GM12865 (cell line): ENCODE data around the gene KANSL1.

Experiments used
- DNase-seq: peaks from one replicate; pipeline ENCODE4 v3.0.0; 2010; ENCODE audit warnings: low read depth
- H3K4me3 ChIP-seq: 2 replicates; pipeline ENCODE4 v1.5.1; 2011; ENCODE audit warnings: mild to moderate bottlenecking, low read depth, low read length, control low read depth
- TF ChIP-seq, protein P1 (sequence below): IDR thresholded peaks from 2 replicates; pipeline ENCODE4 v1.5.1; 2011; ENCODE audit warnings: low read length, control low read depth, low read depth, inconsistent platforms; ENCODE audit not compliant: insufficient read depth; ENCODE audit errors: missing control alignments

Gene KANSL1

DNA sequence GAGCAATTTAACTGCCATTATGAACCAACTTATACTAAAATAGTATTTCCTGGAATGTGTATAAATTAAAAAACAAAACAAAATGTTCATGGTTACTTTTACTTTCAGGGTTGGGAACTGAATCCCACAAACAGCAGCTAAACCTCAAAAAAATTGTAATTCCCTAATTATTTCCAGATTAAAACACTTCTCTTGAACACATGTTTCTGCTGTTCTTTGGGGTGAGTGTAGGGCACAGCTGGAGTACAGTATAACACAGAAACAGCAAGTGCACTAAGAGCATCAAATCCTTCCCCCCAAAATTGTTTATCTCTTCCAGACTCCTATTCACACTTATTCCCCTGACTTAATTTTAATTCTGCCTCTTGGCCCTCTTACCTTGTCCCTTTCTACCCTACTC, 56.4 kb downstream of the KANSL1 start:
- TF ChIP-seq, protein P1, sequence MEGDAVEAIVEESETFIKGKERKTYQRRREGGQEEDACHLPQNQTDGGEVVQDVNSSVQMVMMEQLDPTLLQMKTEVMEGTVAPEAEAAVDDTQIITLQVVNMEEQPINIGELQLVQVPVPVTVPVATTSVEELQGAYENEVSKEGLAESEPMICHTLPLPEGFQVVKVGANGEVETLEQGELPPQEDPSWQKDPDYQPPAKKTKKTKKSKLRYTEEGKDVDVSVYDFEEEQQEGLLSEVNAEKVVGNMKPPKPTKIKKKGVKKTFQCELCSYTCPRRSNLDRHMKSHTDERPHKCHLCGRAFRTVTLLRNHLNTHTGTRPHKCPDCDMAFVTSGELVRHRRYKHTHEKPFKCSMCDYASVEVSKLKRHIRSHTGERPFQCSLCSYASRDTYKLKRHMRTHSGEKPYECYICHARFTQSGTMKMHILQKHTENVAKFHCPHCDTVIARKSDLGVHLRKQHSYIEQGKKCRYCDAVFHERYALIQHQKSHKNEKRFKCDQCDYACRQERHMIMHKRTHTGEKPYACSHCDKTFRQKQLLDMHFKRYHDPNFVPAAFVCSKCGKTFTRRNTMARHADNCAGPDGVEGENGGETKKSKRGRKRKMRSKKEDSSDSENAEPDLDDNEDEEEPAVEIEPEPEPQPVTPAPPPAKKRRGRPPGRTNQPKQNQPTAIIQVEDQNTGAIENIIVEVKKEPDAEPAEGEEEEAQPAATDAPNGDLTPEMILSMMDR = no peak
- no peak for DNase-seq
- no peak overlapping the region for H3K4me3 ChIP-seq

DNA sequence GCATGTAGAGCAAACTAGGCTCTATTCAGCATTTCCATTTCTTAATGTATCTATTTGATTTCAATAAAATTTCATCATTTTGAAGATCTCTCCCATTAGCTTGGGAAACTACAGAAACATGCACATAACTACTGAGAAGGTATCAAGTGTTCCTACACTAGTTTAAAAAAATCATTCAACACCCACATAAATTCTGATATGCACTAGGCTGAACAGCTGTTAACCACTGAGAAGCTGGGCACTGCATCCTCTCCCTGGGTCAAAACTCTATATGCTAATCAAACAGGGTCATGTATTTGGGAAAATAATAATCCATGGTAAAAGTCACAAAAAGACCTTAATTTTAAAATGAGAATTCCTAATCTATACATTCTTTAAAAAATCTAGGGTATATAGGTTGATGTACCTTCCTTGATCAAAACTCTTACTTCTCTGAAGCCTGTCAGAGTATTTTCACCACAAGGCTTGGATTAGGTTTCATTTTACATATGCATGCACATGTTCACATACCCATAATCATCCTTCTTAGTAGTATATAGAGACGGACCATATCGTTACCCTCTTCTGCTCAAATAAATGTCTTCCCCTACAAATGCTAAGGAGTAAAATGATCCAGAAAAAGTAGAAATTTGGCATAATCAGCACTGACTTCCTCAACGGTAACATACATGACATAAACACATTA, 57.2 kb downstream of the KANSL1 start:
- DNase-seq = no peak
- no peak overlapping the region for H3K4me3 ChIP-seq
- TF ChIP-seq, protein P1 = no peak

DNA sequence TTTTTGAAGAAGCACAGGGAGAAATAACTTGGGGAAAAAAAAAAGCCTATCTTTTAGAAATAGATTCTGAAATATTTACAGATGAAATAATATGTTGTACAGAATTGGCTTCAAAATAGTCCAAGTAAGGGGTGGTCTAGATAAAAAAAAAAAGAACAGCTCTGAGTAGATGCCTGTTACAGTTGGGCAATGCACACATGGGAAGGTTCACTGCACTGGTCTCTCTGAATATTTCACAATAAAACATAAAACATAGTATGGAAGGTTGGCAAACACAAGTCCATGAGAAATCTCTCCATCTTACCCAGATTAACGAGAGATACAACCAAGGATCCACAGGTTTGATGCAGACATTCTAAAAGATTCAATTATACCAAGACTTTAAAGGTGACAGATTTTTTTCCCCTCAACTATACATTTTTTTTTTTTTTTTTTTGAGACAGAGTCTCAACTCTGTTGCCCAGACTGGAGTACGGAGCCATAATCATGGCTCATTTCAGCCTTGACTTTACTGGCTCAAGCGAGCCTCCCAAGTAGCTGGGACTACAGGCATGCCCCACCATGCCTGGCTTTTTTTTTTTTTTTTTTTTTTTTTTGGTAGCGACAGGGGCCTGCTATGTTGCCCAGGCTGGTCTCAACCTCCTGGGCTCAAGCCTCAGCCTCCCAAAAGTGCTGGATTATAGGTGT, 58.0 kb downstream of the KANSL1 start:
- no peak overlapping the region for H3K4me3 ChIP-seq
- no peak for DNase-seq
- TF ChIP-seq, protein P1 = no peak

DNA sequence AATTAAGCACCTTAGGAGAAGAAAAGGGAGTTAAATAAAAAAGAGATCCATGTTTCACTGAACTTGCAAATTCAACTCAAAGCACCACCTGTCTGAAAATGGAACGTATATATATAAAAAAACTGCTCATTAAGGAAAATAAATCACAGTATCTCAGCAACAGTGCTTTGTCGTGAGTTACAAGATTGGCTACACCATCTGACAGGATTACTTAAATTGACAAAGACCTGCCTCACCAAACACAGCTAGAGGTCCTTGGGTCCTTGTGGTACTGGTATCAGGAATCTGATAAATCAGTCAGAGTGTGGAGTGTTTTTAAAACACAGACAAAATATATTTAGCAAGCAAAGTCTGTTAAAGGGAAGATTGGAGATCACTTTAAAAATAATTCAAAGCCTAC, 63.9 kb downstream of the KANSL1 start:
- TF ChIP-seq, protein P1 = no peak
- no peak for DNase-seq
- H3K4me3 ChIP-seq = no peak overlapping the region

DNA sequence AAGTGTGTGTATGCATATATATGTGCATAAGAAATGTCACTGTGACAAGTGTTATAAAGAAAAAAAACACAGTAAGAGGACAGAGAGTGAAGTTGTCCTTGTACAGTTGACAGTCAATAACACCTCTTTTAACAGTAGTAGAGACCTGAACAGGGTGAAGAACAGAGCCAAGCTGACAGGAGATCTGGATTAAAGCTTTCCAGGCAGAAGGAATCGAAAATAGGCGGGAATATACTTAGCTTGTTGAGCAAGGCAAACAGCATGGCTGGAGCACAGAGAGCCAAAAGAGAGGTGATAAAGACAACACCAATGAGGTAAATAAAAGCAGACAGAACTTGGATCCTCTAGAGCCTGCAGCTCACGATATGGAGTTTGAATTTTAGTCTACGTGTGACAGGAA, 64.8 kb downstream of the KANSL1 start:
- TF ChIP-seq, protein P1 = no peak
- no peak overlapping the region for H3K4me3 ChIP-seq
- DNase-seq = no peak

DNA sequence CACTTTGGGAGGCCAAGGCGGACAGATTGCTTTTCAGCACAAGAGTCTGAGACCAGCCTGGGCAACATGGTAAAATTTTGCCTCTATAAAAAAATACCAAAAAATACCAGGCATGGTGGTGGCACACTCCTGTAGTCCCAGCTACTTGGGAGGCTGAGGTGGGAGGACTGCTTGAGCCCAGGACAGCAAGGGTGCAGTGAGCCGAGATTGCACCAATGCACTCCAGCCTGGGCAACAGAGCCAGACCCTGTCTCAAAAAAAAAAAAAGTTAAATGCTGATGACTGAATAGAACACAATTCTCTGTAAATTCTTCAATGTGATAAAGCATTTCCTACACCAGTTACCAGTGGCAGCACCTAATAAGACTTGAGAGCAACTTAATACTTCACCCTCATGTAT, 65.7 kb downstream of the KANSL1 start:
- DNase-seq = no peak
- no peak overlapping the region for H3K4me3 ChIP-seq
- TF ChIP-seq, protein P1 = no peak
